WTC11 (cell line): ENCODE data around the gene RPL38. TPM values are rescaled to one million over a fixed set of nuclear protein-coding genes. Genes with fewer than 3 reads are reported as not detected.

ENCODE experiments used
- ATAC-seq: fragments of 200-7000 bp; cut with Tn5 transposase; 2 replicates; pipeline ENCODE4 v1.10.0; 2021; ENCODE audit warnings: mild to moderate bottlenecking, moderate library complexity
- CTCF ChIA-PET: fragments of 300-600 bp; sonication (Branson Sonifier 250); formaldehyde crosslinking; loops from one replicate; lab custom pipeline; 2021; ENCODE audit warnings: antibody characterized with exemption; lab: Charles Lee
- POLR2A ChIA-PET: fragments of 350-600 bp; sonication (Branson Sonifier 250); formaldehyde crosslinking; loops from one replicate; lab custom pipeline; 2021; ENCODE audit warnings: antibody characterized with exemption; lab: Charles Lee
- DNase-seq: peaks from one replicate; pipeline ENCODE4 v3.0.0; 2021; ENCODE audit warnings: low spot score
- H3K27ac Mint-ChIP-seq: 2 replicates; pipeline ENCODE4 v1.8.0; 2021; ENCODE audit warnings: mixed read lengths
- H3K27me3 Mint-ChIP-seq: 2 replicates; pipeline ENCODE4 v1.8.0; 2021; ENCODE audit warnings: low read depth, mild to moderate bottlenecking, moderate library complexity, mixed read lengths
- H3K36me3 Mint-ChIP-seq: 2 replicates; pipeline ENCODE4 v1.8.0; 2021; ENCODE audit warnings: mixed read lengths
- H3K4me1 Mint-ChIP-seq: 2 replicates; pipeline ENCODE4 v1.8.0; 2022; ENCODE audit warnings: mixed read lengths
- H3K4me3 Mint-ChIP-seq: 2 replicates; pipeline ENCODE4 v1.8.0; 2021; ENCODE audit warnings: mild to moderate bottlenecking, moderate library complexity, mixed read lengths
- H3K9me3 Mint-ChIP-seq: 2 replicates; pipeline ENCODE4 v1.8.0; 2021; ENCODE audit warnings: mixed read lengths
- ATF1 ChIP-seq: sonication (generic); formaldehyde crosslinking; IDR thresholded peaks from 2 replicates; pipeline ENCODE4 v1.8.1; 2023; ENCODE audit warnings: mild to moderate bottlenecking, moderate library complexity, missing genetic modification reagents
- CREB1 ChIP-seq: sonication (generic); formaldehyde crosslinking; IDR thresholded peaks from 2 replicates; pipeline ENCODE4 v1.8.0; 2023; ENCODE audit warnings: mild to moderate bottlenecking, missing genetic modification reagents
- ESRRA ChIP-seq: sonication (generic); formaldehyde crosslinking; IDR thresholded peaks from 2 replicates; pipeline ENCODE4 v1.8.1; 2022; ENCODE audit warnings: mild to moderate bottlenecking, missing genetic modification reagents, borderline replicate concordance
- HMGA2 ChIP-seq: fragments of 250-450 bp; sonication (Bioruptor Pico); IDR thresholded peaks from 2 replicates; pipeline ENCODE4 v1.4.0; 2021; ENCODE audit warnings: mild to moderate bottlenecking, moderate library complexity
- KAT7 ChIP-seq: sonication (generic); formaldehyde crosslinking; IDR thresholded peaks from 2 replicates; pipeline ENCODE4 v1.8.1; 2023; ENCODE audit warnings: missing genetic modification reagents, mild to moderate bottlenecking, borderline replicate concordance
- NFATC4 ChIP-seq: fragments of 250-450 bp; sonication (Bioruptor Pico); IDR thresholded peaks from 2 replicates; pipeline ENCODE4 v1.9.0; 2021; ENCODE audit warnings: mild to moderate bottlenecking
- NR1H2 ChIP-seq: sonication (generic); formaldehyde crosslinking; IDR thresholded peaks from 2 replicates; pipeline ENCODE4 v1.9.0; 2021; ENCODE audit warnings: mild to moderate bottlenecking, moderate library complexity, missing genetic modification reagents
- NR3C1 ChIP-seq: sonication (generic); formaldehyde crosslinking; conservative IDR thresholded peaks from 2 replicates; pipeline ENCODE4 v1.8.1; 2023; ENCODE audit warnings: low read depth, mild to moderate bottlenecking, missing genetic modification reagents
- SMAD3 ChIP-seq: sonication (generic); formaldehyde crosslinking; IDR thresholded peaks from 2 replicates; pipeline ENCODE4 v1.8.0; 2022; ENCODE audit warnings: missing genetic modification reagents, mild to moderate bottlenecking, borderline replicate concordance
- SOX15 ChIP-seq: fragments of 250-450 bp; sonication (Bioruptor Pico); IDR thresholded peaks from 2 replicates; pipeline ENCODE4 v1.9.0; 2021; ENCODE audit warnings: mild to moderate bottlenecking
- SP1 ChIP-seq: sonication (generic); formaldehyde crosslinking; conservative IDR thresholded peaks from 2 replicates; pipeline ENCODE4 v1.8.1; 2022; ENCODE audit warnings: missing genetic modification reagents
- USF2 ChIP-seq: sonication (generic); formaldehyde crosslinking; IDR thresholded peaks from 2 replicates; pipeline ENCODE4 v1.8.1; 2023; ENCODE audit warnings: mild to moderate bottlenecking, missing genetic modification reagents, moderate library complexity
- ZBTB21 ChIP-seq: sonication (generic); formaldehyde crosslinking; IDR thresholded peaks from 2 replicates; pipeline ENCODE4 v1.8.1; 2023; ENCODE audit warnings: mild to moderate bottlenecking, missing genetic modification reagents, borderline replicate concordance
- ZNF219 ChIP-seq: sonication (generic); formaldehyde crosslinking; IDR thresholded peaks from 2 replicates; pipeline ENCODE4 v1.8.0; 2023; ENCODE audit warnings: missing genetic modification reagents, mild to moderate bottlenecking, borderline replicate concordance
- ZNF263 ChIP-seq: sonication (generic); formaldehyde crosslinking; IDR thresholded peaks from 2 replicates; pipeline ENCODE4 v1.8.1; 2022; ENCODE audit warnings: low read depth, mild to moderate bottlenecking, moderate library complexity, missing genetic modification reagents
- ZNF317 ChIP-seq: sonication (generic); formaldehyde crosslinking; IDR thresholded peaks from 2 replicates; pipeline ENCODE4 v1.8.1; 2023; ENCODE audit warnings: low read depth, mild to moderate bottlenecking, moderate library complexity, missing genetic modification reagents, borderline replicate concordance
- ZNF396 ChIP-seq: fragments of 250-450 bp; sonication (Bioruptor Pico); IDR thresholded peaks from 2 replicates; pipeline ENCODE4 v1.8.0; 2021; ENCODE audit warnings: mild to moderate bottlenecking, moderate library complexity, borderline replicate concordance
- total RNA-seq: library from RNA; stranded (reverse); gene quantifications from 3 replicates; pipeline ENCODE4 v1.2.3, GENCODE V29; 2021
- TF ChIP-seq, protein P1 (sequence below): sonication (generic); formaldehyde crosslinking; IDR thresholded peaks from 2 replicates; pipeline ENCODE4 v1.8.1; 2022; ENCODE audit warnings: low read depth, missing genetic modification reagents, borderline replicate concordance
- TF ChIP-seq, protein P2 (sequence below): sonication (generic); formaldehyde crosslinking; conservative IDR thresholded peaks from 2 replicates; pipeline ENCODE4 v1.8.1; 2022; ENCODE audit warnings: mild to moderate bottlenecking, missing genetic modification reagents
- TF ChIP-seq, protein P3 (sequence below): fragments of 250-450 bp; sonication (Bioruptor Pico); IDR thresholded peaks from 2 replicates; pipeline ENCODE4 v2.1.2; 2022; ENCODE audit warnings: mild to moderate bottlenecking, moderate library complexity
- TF ChIP-seq, protein P4 (sequence below): sonication (generic); formaldehyde crosslinking; IDR thresholded peaks from 2 replicates; pipeline ENCODE4 v1.8.1; 2023; ENCODE audit warnings: mild to moderate bottlenecking, moderate library complexity, missing genetic modification reagents

Gene RPL38
- total RNA-seq, 1 experiment from 2014 or later, result 1,170 TPM

- POLR2A ChIA-PET, result interaction anchor here (0.6 kb wide), 1 partner anchor 183 kb away, joined by 4 read pairs; no protein-coding TSS in a partner anchor
- no peak for DNase-seq
- 0 out of 2 replicates have a peak, but pooled peaks cover 4% of the 10 kb centered on the region for H3K9me3 Mint-ChIP-seq
- peaks cover under 1% of the 10 kb centered on the region; the same call in 1 of the 2 replicates for H3K4me1 Mint-ChIP-seq
- no peak overlapping the region for H3K27ac Mint-ChIP-seq
- CTCF ChIA-PET, result interaction anchor here (0.6 to 0.8 kb wide), 3 partner anchors 29 to 130 kb away, joined by 3 to 4 read pairs (median 3); no protein-coding TSS in a partner anchor
- no peak for ATAC-seq
- H3K27me3 Mint-ChIP-seq, result peaks cover 11% of the 10 kb centered on the region
- H3K36me3 Mint-ChIP-seq, result no peaks in the 10 kb centered on the region
- no peak overlapping the region for H3K4me3 Mint-ChIP-seq
- no peak for TF ChIP-seq ZBTB21 (CRISPR knock-in tag)
- TF ChIP-seq SMAD3 (CRISPR knock-in tag), result no peak
- no peak for TF ChIP-seq CREB1 (CRISPR knock-in tag)
- TF ChIP-seq, protein P1, sequence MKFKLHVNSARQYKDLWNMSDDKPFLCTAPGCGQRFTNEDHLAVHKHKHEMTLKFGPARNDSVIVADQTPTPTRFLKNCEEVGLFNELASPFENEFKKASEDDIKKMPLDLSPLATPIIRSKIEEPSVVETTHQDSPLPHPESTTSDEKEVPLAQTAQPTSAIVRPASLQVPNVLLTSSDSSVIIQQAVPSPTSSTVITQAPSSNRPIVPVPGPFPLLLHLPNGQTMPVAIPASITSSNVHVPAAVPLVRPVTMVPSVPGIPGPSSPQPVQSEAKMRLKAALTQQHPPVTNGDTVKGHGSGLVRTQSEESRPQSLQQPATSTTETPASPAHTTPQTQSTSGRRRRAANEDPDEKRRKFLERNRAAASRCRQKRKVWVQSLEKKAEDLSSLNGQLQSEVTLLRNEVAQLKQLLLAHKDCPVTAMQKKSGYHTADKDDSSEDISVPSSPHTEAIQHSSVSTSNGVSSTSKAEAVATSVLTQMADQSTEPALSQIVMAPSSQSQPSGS (CRISPR knock-in tag), result no peak
- TF ChIP-seq, protein P2, sequence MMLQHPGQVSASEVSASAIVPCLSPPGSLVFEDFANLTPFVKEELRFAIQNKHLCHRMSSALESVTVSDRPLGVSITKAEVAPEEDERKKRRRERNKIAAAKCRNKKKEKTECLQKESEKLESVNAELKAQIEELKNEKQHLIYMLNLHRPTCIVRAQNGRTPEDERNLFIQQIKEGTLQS (CRISPR knock-in tag), result no peak
- no peak for TF ChIP-seq ATF1
- TF ChIP-seq ESRRA (CRISPR knock-in tag), result no peak
- no peak for TF ChIP-seq ZNF263 (CRISPR knock-in tag)
- TF ChIP-seq HMGA2 (CRISPR knock-in tag), result no peak
Observed at GRCh38 chr17:74219576-74220133, 16.2 kb downstream of the RPL38 start.

DNA sequence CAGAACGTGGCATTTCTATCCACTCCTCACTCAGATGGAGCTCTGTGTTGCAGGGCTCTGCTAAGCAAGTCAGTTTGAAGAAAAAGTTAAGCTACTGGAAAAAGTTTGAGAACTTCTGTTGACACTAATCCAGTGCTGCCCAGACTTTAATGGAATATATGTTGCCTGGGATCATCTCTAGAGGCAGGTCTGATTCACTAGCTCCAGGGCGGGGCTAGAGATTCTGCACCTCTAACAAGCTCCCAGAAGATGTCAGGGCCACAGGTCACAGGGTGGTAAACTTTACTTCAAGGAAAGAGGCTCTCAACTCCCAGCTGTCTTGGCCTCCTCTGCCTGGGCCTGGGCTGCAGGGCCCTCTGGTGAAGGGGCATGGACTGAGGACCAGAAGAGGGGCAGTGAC, 16.7 kb downstream of the RPL38 start:
- ATAC-seq, result no peak
- ChIA-PET POLR2A (interaction anchor here (0.6 kb wide), 1 partner anchor 183 kb away, joined by 4 read pairs; no protein-coding TSS in a partner anchor), CTCF (interaction anchor here (0.6 to 0.8 kb wide), 3 partner anchors 28 to 131 kb away, joined by 3 to 4 read pairs (median 3); no protein-coding TSS in a partner anchor)

DNA sequence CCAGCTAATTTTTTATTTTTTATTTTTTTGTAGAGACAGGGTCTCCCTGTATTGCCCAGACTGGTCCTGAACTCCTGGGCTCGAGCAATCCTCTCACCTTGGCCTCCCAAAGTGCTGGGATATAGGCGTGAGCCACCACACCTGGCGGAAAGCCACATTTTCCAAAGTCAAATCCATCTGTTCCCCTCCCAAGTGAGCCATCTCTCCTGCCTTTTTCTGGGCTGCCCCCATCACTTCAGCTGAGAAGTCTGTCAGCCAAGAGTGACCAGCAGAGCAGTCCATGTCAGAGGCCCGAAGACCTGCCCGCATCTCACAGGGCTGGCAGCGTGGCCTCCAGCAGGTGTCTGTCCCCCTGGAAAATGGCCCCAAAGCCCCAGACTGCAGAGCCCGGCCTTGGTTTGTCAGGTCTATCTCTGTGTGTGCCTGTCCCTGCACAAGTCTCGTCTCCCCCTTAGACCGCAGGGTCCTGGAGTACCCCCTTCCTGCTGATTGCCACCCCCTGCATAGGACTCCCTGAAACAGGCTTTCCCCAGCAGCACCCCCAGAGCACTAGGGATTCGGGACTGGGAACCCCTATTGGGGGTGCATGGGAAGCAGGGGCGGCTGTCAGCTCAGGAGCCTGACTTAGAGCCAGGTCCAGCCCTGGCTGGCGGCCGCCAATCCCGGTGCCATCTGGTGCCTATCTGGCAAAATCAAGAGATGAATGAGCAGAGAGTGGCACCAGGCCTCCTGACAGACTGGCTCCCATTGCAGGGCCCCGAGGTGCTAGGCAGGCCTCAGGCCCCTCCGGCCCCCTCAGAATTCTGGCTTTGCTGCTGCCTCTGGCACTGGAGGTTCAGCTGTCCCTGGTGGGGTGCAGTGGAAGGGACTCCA, 17.7 kb downstream of the RPL38 start:
- CTCF ChIA-PET, result interaction anchor here (1.8 to 2.4 kb wide), 3 partner anchors 64 to 148 kb away, joined by 5 to 8 read pairs (median 7); no protein-coding TSS in a partner anchor
- POLR2A ChIA-PET, result no interaction called here
- H3K4me1 Mint-ChIP-seq, result no peaks in the 10 kb centered on the region
- no peak for ATAC-seq
- H3K4me3 Mint-ChIP-seq, result no peak overlapping the region
- no peaks in the 10 kb centered on the region for H3K36me3 Mint-ChIP-seq
- H3K9me3 Mint-ChIP-seq, result 0 out of 2 replicates have a peak, but pooled peaks cover 4% of the 10 kb centered on the region
- no peak for TF ChIP-seq NR3C1 (CRISPR knock-in tag)
- no peak for TF ChIP-seq ZBTB21 (CRISPR knock-in tag)
- TF ChIP-seq NR1H2 (CRISPR knock-in tag), result no peak
- TF ChIP-seq, all 79 proteins: peak for 0
- no peaks in the 10 kb centered on the region for H3K27me3 Mint-ChIP-seq
- no peak overlapping the region for H3K27ac Mint-ChIP-seq
- no peak for DNase-seq

More for the DNA sequence above, 16.7 kb downstream of the RPL38 start:
- Mint-ChIP-seq H3K4me1 (no peaks in the 10 kb centered on the region), H3K36me3 (no peaks in the 10 kb centered on the region), H3K27ac (no peak overlapping the region), H3K4me3 (no peak overlapping the region), H3K9me3 (0 out of 2 replicates have a peak, but pooled peaks cover 4% of the 10 kb centered on the region), H3K27me3 (peaks cover 7% of the 10 kb centered on the region; the same call in 1 of the 2 replicates)
- TF ChIP-seq ZNF219, result no peak
- no peak for TF ChIP-seq ZNF396 (CRISPR knock-in tag)
- TF ChIP-seq NFATC4 (CRISPR knock-in tag), result no peak
- no peak for TF ChIP-seq SOX15
- DNase-seq, result no peak

DNA sequence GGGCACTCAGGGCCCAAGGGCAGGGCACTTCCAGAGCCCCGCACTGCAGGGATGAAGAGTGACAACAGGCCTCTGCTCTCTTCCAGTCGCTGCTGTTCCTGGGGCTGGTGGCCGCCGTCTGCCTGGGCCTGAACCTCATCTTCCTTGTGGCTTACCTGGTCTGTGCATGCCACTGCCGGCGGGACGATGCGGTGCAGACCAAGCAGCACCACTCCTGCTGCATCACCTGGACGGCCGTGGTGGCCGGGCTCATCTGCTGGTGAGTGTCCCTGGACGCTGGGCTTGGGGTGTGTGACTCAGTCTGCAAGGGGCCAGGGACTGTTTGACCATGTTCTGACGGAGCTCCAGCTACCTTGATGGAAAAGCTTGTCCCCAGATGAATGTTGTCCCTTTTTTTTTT, 18.9 kb downstream of the RPL38 start:
- Mint-ChIP-seq H3K36me3 (no peaks in the 10 kb centered on the region), H3K4me1 (no peaks in the 10 kb centered on the region), H3K27ac (no peak overlapping the region), H3K4me3 (no peak overlapping the region), H3K9me3 (0 out of 2 replicates have a peak, but pooled peaks cover 4% of the 10 kb centered on the region), H3K27me3 (no peaks in the 10 kb centered on the region)
- ATAC-seq (no peak), DNase-seq (no peak)
- ChIA-PET CTCF (interaction anchor here (0.6 to 2.4 kb wide), 6 partner anchors 10 to 146 kb away, joined by 3 to 8 read pairs (median 6); partner anchors contain the start of gene TTYH2), POLR2A (no interaction called here)
- TF ChIP-seq SMAD3 (CRISPR knock-in tag) (no peak), KAT7 (CRISPR knock-in tag) (no peak), ZNF317 (CRISPR knock-in tag) (no peak), USF2 (CRISPR knock-in tag) (no peak), ZBTB21 (CRISPR knock-in tag) (no peak), SP1 (no peak)
- TF ChIP-seq, protein P3, sequence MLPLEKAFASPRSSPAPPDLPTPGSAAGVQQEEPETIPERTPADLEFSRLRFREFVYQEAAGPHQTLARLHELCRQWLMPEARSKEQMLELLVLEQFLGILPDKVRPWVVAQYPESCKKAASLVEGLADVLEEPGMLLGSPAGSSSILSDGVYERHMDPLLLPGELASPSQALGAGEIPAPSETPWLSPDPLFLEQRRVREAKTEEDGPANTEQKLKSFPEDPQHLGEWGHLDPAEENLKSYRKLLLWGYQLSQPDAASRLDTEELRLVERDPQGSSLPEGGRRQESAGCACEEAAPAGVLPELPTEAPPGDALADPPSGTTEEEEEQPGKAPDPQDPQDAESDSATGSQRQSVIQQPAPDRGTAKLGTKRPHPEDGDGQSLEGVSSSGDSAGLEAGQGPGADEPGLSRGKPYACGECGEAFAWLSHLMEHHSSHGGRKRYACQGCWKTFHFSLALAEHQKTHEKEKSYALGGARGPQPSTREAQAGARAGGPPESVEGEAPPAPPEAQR (CRISPR knock-in tag), result no peak
- TF ChIP-seq, protein P4, sequence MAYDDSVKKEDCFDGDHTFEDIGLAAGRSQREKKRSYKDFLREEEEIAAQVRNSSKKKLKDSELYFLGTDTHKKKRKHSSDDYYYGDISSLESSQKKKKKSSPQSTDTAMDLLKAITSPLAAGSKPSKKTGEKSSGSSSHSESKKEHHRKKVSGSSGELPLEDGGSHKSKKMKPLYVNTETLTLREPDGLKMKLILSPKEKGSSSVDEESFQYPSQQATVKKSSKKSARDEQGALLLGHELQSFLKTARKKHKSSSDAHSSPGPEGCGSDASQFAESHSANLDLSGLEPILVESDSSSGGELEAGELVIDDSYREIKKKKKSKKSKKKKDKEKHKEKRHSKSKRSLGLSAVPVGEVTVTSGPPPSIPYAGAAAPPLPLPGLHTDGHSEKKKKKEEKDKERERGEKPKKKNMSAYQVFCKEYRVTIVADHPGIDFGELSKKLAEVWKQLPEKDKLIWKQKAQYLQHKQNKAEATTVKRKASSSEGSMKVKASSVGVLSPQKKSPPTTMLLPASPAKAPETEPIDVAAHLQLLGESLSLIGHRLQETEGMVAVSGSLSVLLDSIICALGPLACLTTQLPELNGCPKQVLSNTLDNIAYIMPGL (CRISPR knock-in tag), result no peak
